HEK293 (cell line): ENCODE measurements around the gene CAP2.

ENCODE experiments used
- CTCF ChIA-PET: fragments of 350-600 bp; formaldehyde crosslinking; extraction: SDS; loops from one replicate; lab custom pipeline; 2021; ENCODE audit warnings: antibody characterized with exemption; lab: Yijun Ruan, JAX
- POLR2A ChIA-PET: fragments of 300-600 bp; formaldehyde crosslinking; extraction: SDS; loops from one replicate; lab custom pipeline; 2020; ENCODE audit warnings: antibody characterized with exemption, inconsistent platforms; lab: Yijun Ruan, JAX
- H3K27ac ChIP-seq: fragments of 200-500 bp; sonication (Bioruptor generic); 2 replicates; pipeline ENCODE4 v1.5.1; 2014; ENCODE audit warnings: low read depth, low read length, control low read depth, inconsistent platforms; ENCODE audit errors: extremely low read depth
- H3K36me3 ChIP-seq, 2 experiments: fragments of 200-500 bp in 1 of 2; sonication (Bioruptor generic) in 1 of 2; 1 replicate in 1 of 2; 2 replicates in 1 of 2; pipeline ENCODE4 v1.5.1; 2014 to 2017; ENCODE audit warnings: inconsistent platforms in 2 of 2, low read length in 2 of 2; ENCODE audit not compliant: control insufficient read depth in 2 of 2, insufficient read depth in 1 of 2
- H3K4me1 ChIP-seq: fragments of 200-500 bp; sonication (Bioruptor generic); 2 replicates; pipeline ENCODE4 v1.5.1; 2014; ENCODE audit warnings: mild to moderate bottlenecking, low read length, inconsistent platforms; ENCODE audit not compliant: control insufficient read depth, insufficient read depth
- H3K4me3 ChIP-seq: 2 replicates; pipeline ENCODE4 v1.5.1; 2011; ENCODE audit warnings: low read depth, mild to moderate bottlenecking, control low read depth, low read length, moderate library complexity
- H3K9me3 ChIP-seq: fragments of 200-500 bp; sonication (Bioruptor generic); 2 replicates; pipeline ENCODE4 v1.5.1; 2014; ENCODE audit warnings: low read depth, low read length, inconsistent platforms; ENCODE audit not compliant: control insufficient read depth, insufficient read depth
- ATF2 ChIP-seq: fragments of 450-650 bp; formaldehyde crosslinking; IDR thresholded peaks from 2 replicates; pipeline ENCODE4 v1.5.1; 2016; ENCODE audit warnings: missing biosample characterization, missing genetic modification characterization, low read depth
- KLF8 ChIP-seq: fragments of 450-650 bp; formaldehyde crosslinking; IDR thresholded peaks from 2 replicates; pipeline ENCODE4 v1.5.1; 2016; ENCODE audit warnings: missing biosample characterization, missing genetic modification characterization
- REPIN1 ChIP-seq: fragments of 450-650 bp; formaldehyde crosslinking; IDR thresholded peaks from 2 replicates; pipeline ENCODE4 v1.5.1; 2017; ENCODE audit warnings: missing biosample characterization, missing genetic modification characterization, low read depth
- SETDB1 ChIP-seq: IDR thresholded peaks from one replicate; pipeline ENCODE4 v1.6.1; 2017; ENCODE audit warnings: mild to moderate bottlenecking, low read length, moderate library complexity, mixed read lengths; ENCODE audit not compliant: insufficient read length
- SP7 ChIP-seq: fragments of 450-650 bp; formaldehyde crosslinking; IDR thresholded peaks from 2 replicates; pipeline ENCODE4 v1.5.1; 2016; ENCODE audit warnings: missing biosample characterization, missing genetic modification characterization
- TRIM28 ChIP-seq: IDR thresholded peaks from 2 replicates; pipeline ENCODE4 v1.6.1; 2011; ENCODE audit warnings: low read length, control low read depth, borderline replicate concordance
- ZNF114 ChIP-seq: fragments of 450-650 bp; formaldehyde crosslinking; IDR thresholded peaks from 2 replicates; pipeline ENCODE4 v1.5.0; 2017; ENCODE audit warnings: missing biosample characterization, missing genetic modification characterization
- ZNF18 ChIP-seq: fragments of 450-650 bp; formaldehyde crosslinking; IDR thresholded peaks from 2 replicates; pipeline ENCODE4 v1.5.1; 2016; ENCODE audit warnings: missing biosample characterization, missing genetic modification characterization
- ZNF518A ChIP-seq: fragments of 450-650 bp; formaldehyde crosslinking; conservative IDR thresholded peaks from 2 replicates; pipeline ENCODE4 v1.5.1; 2016; ENCODE audit warnings: low read depth, missing biosample characterization, missing genetic modification characterization
- ZNF561 ChIP-seq: fragments of 450-650 bp; IDR thresholded peaks from 2 replicates; pipeline ENCODE4 v1.5.1; 2018; ENCODE audit warnings: missing biosample characterization, missing genetic modification characterization, borderline replicate concordance
- ZNF571 ChIP-seq: fragments of 450-650 bp; formaldehyde crosslinking; IDR thresholded peaks from 2 replicates; pipeline ENCODE4 v1.5.0; 2017; ENCODE audit warnings: missing biosample characterization, missing genetic modification characterization
- ZNF596 ChIP-seq: fragments of 450-650 bp; IDR thresholded peaks from 2 replicates; pipeline ENCODE4 v1.5.0; 2018; ENCODE audit warnings: missing biosample characterization, mild to moderate bottlenecking, missing genetic modification characterization, moderate library complexity
- ZNF623 ChIP-seq: fragments of 450-650 bp; formaldehyde crosslinking; IDR thresholded peaks from 2 replicates; pipeline ENCODE4 v1.5.1; 2016; ENCODE audit warnings: missing biosample characterization, missing genetic modification characterization
- ZNF830 ChIP-seq: fragments of 450-650 bp; IDR thresholded peaks from 2 replicates; pipeline ENCODE4 v1.5.0; 2018; ENCODE audit warnings: missing biosample characterization, missing genetic modification characterization, low read depth, mild to moderate bottlenecking, moderate library complexity

The CAP2 gene

GRCh38 chr6:17494177-17494576 is 100.8 kb downstream of the CAP2 start:
- no peaks in the 10 kb centered on the region for H3K36me3 ChIP-seq
- TF ChIP-seq TRIM28 (no peak), ZNF830 (tag by site-specific recombination) (no peak), ZNF571 (tag by site-specific recombination) (no peak), ATF2 (tag by site-specific recombination) (no peak), ZNF114 (tag by site-specific recombination) (no peak), ZNF561 (tag by site-specific recombination) (no peak), SP7 (tag by site-specific recombination) (no peak), ZNF18 (tag by site-specific recombination) (no peak), KLF8 (tag by site-specific recombination) (no peak), ZNF623 (tag by site-specific recombination) (no peak), ZNF596 (no peak), REPIN1 (no peak)
- POLR2A ChIA-PET, result no interaction called here
- peaks cover 31% of the 10 kb centered on the region for H3K4me1 ChIP-seq
- CTCF ChIA-PET, result interaction anchor here (0.6 to 3.4 kb wide), 3 partner anchors 11 to 128 kb away, joined by 3 to 16 read pairs (median 3); no protein-coding TSS in a partner anchor
- no peaks in the 10 kb centered on the region for H3K9me3 ChIP-seq
- no peak overlapping the region for H3K4me3 ChIP-seq
- no peak overlapping the region for H3K27ac ChIP-seq

- TF ChIP-seq ZNF518A (tag by site-specific recombination) (no peak), SETDB1 (peak; percentile 20)
- H3K4me1 ChIP-seq, result peaks cover 31% of the 10 kb centered on the region
- no peaks in the 10 kb centered on the region for H3K36me3 ChIP-seq
- POLR2A ChIA-PET, result no interaction called here
- no peak overlapping the region for H3K4me3 ChIP-seq
- CTCF ChIA-PET, result interaction anchor here (0.7 to 3.4 kb wide), 2 partner anchors 10 to 79 kb away, joined by 3 to 16 read pairs; no protein-coding TSS in a partner anchor
- no peak overlapping the region for H3K27ac ChIP-seq
- no peaks in the 10 kb centered on the region for H3K9me3 ChIP-seq
These were observed 101.5 kb downstream of the CAP2 start for GRCh38 chr6:17494919-17495318.
